Measurements from ENCODE around the gene C10orf67. TPM values are rescaled to one million over a fixed set of nuclear protein-coding genes. Genes with fewer than 3 reads are reported as not detected.
"Not testable (repeated sequence)": the region's sequence is repeated elsewhere in the genome, so short reads cannot be mapped to it uniquely, and the experiment has no call there.

C10orf67 gene
- total RNA-seq, 2 experiments from 2014 or later = 0.20 TPM; not detected in 1

DNA sequence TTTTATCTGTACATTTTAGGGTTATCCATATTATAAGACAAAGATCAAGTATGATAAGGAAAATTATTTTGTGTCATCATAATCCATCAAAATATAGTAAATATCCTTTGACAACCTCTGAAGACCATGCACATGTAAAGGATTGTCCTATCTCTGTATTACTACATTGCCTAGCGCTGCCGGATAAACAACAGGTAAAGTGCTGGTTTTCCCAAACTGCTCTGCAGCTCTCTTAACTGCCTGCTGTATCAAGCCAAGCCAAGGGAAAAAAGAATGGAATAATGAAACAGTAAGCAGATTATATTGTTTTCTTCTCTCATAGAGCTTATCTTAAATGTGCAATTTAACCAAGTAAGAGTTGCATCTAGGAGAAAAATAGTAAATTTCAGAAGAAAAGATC is 81.7 kb downstream of the C10orf67 start:
- no peaks in the 10 kb centered on the region for H3K36me3 Mint-ChIP-seq
- POLR2A ChIA-PET = no interaction called here
- no peak for DNase-seq
- peaks cover 7% of the 10 kb centered on the region for H3K27me3 Mint-ChIP-seq
- no peaks in the 10 kb centered on the region for H3K9me3 Mint-ChIP-seq
- H3K4me3 Mint-ChIP-seq = no peak overlapping the region
- H3K4me1 Mint-ChIP-seq = no peaks in the 10 kb centered on the region
- ATAC-seq (ENCODE audit: low read depth) = no peak
- no peak overlapping the region for H3K27ac Mint-ChIP-seq

DNA sequence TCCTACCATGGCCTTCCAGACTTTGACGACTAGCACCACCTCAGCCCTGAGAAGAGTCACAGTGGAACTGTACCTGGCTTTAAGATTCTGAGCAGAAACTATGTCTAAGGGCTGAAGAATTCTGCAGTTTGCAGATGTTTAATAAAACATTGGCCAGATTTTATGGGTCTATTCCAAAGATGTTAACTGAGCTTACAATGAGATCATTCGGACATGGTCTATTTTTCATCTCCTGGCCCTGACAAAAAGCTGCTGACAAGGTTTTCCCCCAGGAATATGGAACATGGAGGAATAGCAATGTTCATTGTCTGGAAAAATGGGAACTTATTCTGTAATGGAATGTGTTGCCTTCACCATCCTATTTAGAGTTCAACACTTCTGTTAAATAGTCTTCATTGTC is 86.1 kb downstream of the C10orf67 start:
- no peak for DNase-seq
- no peaks in the 10 kb centered on the region for H3K36me3 Mint-ChIP-seq
- ATAC-seq (ENCODE audit: low read depth) = no peak
- H3K4me1 Mint-ChIP-seq = no peaks in the 10 kb centered on the region
- H3K27ac Mint-ChIP-seq = no peak overlapping the region
- POLR2A ChIA-PET = no interaction called here
- peaks cover 7% of the 10 kb centered on the region for H3K27me3 Mint-ChIP-seq
- no peaks in the 10 kb centered on the region for H3K9me3 Mint-ChIP-seq
- H3K4me3 Mint-ChIP-seq = no peak overlapping the region

DNA sequence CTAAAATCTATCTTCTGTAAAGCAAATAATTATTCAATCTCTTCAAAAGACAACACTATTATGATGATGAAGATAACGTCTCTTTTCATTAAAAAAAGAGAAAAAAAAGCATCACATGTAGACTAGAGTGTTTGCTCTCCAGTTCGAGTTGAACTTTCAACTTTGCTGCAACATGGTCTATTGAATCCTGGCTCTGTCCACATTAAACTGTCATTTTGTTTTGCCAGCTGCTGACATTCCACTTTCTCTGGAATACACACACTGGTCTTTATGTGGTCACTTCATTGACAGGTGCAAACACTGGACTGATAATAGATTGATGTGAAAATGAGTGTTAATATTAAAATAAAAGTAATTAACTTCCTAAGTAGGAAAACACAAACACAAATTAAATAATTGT is 90.8 kb downstream of the C10orf67 start:
- no peaks in the 10 kb centered on the region for H3K36me3 Mint-ChIP-seq
- no peak overlapping the region for H3K4me3 Mint-ChIP-seq
- H3K27ac Mint-ChIP-seq = no peak overlapping the region
- DNase-seq = no peak
- no peaks in the 10 kb centered on the region for H3K4me1 Mint-ChIP-seq
- H3K9me3 Mint-ChIP-seq = no peaks in the 10 kb centered on the region
- POLR2A ChIA-PET = no interaction called here
- H3K27me3 Mint-ChIP-seq = peaks cover 2% of the 10 kb centered on the region
- ATAC-seq (ENCODE audit: low read depth) = no peak

DNA sequence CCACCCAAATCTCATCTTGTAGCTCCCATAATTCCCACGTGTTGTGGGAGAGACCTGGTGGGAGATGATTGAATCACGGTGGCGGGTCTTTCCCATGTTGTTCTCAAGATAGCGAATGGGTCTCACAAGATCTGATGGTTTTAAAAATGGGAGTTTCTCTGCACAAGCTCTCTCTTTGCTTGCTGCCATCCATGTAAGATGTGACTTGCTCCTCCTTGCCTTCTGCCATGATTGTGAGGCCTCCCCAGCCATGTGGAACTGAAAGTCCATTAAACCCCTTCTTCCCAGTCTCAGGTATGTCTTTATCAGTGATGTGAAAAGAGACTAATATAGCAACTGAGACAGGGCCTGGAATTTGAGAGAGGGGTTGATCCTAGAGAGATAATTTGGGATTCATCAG is 91.7 kb downstream of the C10orf67 start:
- ATAC-seq (ENCODE audit: low read depth); DNase-seq; H3K4me3 Mint-ChIP-seq; H3K4me1 Mint-ChIP-seq; H3K9me3 Mint-ChIP-seq; POLR2A ChIA-PET; H3K36me3 Mint-ChIP-seq; H3K27ac Mint-ChIP-seq; H3K27me3 Mint-ChIP-seq: not testable (repeated sequence)

DNA sequence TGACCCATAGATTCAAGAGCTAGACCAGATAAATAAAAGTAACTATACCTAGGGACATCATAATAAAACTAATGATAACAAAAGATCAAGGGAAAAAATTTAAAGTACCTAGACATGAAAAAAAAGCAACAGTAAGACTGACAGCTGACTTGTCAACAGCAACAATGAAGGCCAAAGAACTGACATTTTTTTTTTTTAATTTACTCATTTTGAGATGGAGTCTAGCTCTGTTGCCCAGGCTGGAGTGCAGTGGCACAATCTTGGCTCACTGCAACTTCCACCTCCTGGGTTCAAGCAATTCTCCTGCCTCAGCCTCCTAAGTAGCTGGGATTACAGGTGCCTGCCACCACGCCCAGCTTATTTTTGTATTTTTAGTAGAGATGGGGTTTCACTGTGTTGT is 102.8 kb downstream of the C10orf67 start:
- POLR2A ChIA-PET; H3K27ac Mint-ChIP-seq; H3K27me3 Mint-ChIP-seq; H3K9me3 Mint-ChIP-seq; ATAC-seq (ENCODE audit: low read depth); DNase-seq; H3K4me1 Mint-ChIP-seq; H3K36me3 Mint-ChIP-seq; H3K4me3 Mint-ChIP-seq: not testable (repeated sequence)

DNA sequence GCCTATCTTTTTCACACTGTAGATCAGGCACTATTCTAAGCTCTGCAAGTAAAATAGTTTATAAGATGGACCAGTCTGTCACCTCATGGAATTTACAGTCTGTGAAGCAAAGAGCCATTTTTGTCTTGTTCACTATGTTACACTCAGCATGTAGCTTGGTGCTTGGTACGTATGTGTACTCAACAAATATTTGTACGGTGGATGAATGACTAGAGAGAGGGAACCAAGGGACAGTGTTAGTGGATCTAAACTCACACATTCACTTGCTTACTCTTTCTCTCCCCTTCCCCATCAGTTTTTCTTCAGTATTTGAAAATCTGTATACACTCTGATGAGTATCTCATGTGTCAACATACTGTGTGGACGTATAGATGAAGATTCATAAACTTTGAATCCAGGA is 106.6 kb downstream of the C10orf67 start:
- H3K36me3 Mint-ChIP-seq = no peaks in the 10 kb centered on the region
- no peak overlapping the region for H3K27ac Mint-ChIP-seq
- peaks cover 2% of the 10 kb centered on the region for H3K9me3 Mint-ChIP-seq
- H3K4me1 Mint-ChIP-seq = no peaks in the 10 kb centered on the region
- ATAC-seq (ENCODE audit: low read depth) (no peak), DNase-seq (no peak)
- H3K4me3 Mint-ChIP-seq = no peak overlapping the region
- POLR2A ChIA-PET = no interaction called here
- H3K27me3 Mint-ChIP-seq = peaks cover 5% of the 10 kb centered on the region

DNA sequence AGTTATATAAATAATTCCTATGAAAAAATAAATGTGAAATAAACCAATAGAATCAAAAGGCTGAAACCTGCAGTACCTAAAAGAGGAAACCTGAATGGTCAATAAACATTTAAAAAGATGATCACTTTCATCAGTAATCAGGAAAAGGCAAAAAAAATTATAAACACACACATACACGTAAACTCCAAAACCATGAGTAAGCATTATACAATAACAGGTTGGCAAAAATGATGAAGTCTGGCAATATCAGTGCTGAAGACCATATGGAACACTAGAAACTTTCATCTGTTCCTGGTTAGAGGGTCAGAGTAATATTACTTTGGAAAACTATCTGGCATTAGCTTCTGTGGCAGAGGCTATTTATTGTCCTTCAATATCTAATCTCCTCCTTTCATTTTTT is 114.0 kb downstream of the C10orf67 start:
- POLR2A ChIA-PET = no interaction called here
- Mint-ChIP-seq H3K4me3 (no peak overlapping the region), H3K4me1 (no peaks in the 10 kb centered on the region), H3K36me3 (no peaks in the 10 kb centered on the region), H3K9me3 (no peaks in the 10 kb centered on the region), H3K27me3 (no peaks in the 10 kb centered on the region), H3K27ac (no peak overlapping the region)
- DNase-seq = no peak
- ATAC-seq (ENCODE audit: low read depth) = no peak

DNA sequence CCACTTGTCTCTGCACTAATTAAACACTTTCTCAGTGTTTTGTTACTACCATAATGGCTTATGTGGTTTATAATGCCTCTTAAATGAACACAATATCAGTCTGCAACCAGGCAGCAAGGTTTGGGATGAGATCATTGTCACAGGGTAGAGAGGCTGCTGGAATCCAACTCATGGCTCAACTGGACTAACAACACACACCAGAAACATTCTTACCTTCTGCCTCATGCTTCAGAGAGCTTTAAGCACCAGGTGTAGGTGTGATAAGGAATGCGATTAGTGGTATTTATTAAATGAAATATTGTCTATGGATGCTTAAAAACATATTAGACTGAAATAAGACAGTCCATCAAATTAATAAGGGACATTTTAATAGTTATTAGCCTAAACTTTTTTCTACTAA is 127.1 kb downstream of the C10orf67 start:
- H3K27me3 Mint-ChIP-seq = peaks cover 24% of the 10 kb centered on the region
- POLR2A ChIA-PET = no interaction called here
- no peak for ATAC-seq (ENCODE audit: low read depth)
- DNase-seq = no peak
- no peaks in the 10 kb centered on the region for H3K36me3 Mint-ChIP-seq
- no peaks in the 10 kb centered on the region for H3K4me1 Mint-ChIP-seq
- no peaks in the 10 kb centered on the region for H3K9me3 Mint-ChIP-seq
- no peak overlapping the region for H3K4me3 Mint-ChIP-seq
- H3K27ac Mint-ChIP-seq = no peak overlapping the region

DNA sequence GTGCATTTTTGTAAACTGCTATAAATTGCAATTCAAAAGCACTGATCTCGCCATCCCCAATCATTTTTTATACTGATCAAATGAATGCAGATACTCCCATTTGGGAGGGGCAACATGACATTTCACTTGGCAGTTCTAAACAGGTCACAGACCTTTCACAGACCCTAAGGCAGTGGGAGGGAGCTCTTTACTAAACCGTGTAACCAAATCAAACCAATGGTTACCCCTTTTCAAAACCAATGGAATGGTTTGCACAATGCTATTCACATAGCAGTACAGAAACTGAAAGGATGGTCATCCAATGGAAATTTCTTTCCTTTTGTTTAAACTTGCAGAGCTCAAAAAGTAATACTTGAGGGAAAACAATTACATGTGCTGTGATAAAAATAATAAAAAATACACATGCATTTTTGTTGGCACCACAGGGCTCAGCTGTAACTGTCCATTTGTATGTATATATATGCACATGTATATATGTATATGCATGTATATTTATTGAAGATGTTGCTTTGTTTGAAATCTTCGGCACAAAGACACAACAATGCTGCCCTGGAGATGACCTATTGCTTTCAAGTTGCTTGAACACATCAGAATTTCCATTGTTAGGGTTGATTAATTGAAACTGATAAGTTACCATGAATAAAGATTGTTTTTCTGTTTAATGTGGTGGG is 138.5 kb downstream of the C10orf67 start:
- Mint-ChIP-seq H3K4me1 (no peaks in the 10 kb centered on the region), H3K27ac (no peak overlapping the region), H3K4me3 (no peak overlapping the region), H3K27me3 (peaks cover 54% of the 10 kb centered on the region), H3K9me3 (no peaks in the 10 kb centered on the region), H3K36me3 (no peaks in the 10 kb centered on the region)
- ATAC-seq (ENCODE audit: low read depth) = no peak
- DNase-seq = no peak
- POLR2A ChIA-PET = no interaction called here

DNA sequence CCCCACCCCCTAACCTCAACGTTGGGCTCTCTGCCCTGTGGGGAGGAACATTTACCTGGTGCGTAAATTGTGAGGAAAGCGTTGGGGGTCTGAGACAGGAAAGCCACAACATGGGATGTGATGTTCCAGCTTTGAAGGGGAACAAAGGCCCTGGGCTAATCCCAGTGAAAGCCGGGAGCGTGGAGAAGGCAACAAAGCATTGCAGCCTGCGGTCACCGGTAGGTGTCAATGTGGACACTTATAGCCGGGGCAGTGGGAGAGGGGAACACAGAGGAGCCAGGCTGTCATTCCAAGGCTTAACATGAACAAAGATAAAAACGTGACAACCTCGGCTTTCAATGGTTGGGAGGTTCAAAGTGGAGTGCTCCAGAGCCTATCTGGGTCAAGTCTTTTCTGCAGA is 139.8 kb downstream of the C10orf67 start:
- POLR2A ChIA-PET = no interaction called here
- H3K4me3 Mint-ChIP-seq = no peak overlapping the region
- no peaks in the 10 kb centered on the region for H3K36me3 Mint-ChIP-seq
- H3K27ac Mint-ChIP-seq = no peak overlapping the region
- DNase-seq = no peak
- peaks cover 64% of the 10 kb centered on the region for H3K27me3 Mint-ChIP-seq
- no peak for ATAC-seq (ENCODE audit: low read depth)
- no peaks in the 10 kb centered on the region for H3K9me3 Mint-ChIP-seq
- peaks cover 4% of the 10 kb centered on the region for H3K4me1 Mint-ChIP-seq

DNA sequence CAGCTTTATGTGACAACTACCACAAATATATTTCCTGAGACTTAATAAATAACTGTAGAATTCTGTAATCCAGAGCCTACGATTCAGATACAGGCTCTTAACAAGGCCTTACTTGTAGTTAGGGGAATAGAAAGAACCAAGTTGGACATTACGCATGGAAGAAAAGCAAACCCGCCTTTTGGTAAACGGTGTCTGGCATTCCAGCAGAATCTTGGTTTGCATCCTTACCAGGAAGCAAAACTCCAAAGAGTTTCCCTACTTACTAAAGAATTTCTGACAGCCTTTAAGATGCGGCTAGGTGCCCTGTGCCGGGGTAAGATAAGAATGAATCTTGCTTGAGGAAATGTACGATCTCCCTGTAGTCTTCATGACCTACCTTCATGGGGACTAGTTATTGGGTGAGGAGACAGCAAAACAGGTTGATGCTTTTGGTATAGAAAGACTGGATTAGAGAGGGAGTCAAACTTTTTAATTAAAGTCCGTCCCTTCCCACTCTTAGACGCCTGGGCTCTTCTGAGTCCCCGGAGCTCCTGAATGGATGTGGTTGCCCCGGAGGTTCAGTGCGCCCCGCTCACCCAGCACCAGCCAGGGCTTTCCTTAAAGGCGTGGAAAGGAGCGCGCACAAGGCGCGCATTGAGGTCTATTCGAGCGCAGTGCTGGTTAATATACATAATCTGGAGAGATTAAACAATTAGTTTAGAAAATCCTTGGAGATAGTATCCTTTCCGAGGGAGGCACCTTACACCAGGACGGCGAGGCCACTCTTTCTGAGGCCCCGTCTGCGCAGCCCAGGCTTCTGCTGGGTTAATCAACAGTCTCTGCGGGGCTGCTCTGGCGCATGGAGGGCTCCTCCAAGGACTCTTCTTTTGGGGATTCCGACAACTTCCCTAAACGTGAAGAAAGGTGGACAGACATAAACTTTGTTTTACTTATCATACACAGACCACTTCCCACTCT is 140.9 kb downstream of the C10orf67 start:
- Mint-ChIP-seq H3K4me3 (no peak overlapping the region), H3K36me3 (no peaks in the 10 kb centered on the region), H3K9me3 (no peaks in the 10 kb centered on the region), H3K4me1 (peaks cover 4% of the 10 kb centered on the region), H3K27ac (no peak overlapping the region), H3K27me3 (peaks cover 65% of the 10 kb centered on the region)
- DNase-seq (no peak), ATAC-seq (ENCODE audit: low read depth) (no peak)
- POLR2A ChIA-PET = no interaction called here

DNA sequence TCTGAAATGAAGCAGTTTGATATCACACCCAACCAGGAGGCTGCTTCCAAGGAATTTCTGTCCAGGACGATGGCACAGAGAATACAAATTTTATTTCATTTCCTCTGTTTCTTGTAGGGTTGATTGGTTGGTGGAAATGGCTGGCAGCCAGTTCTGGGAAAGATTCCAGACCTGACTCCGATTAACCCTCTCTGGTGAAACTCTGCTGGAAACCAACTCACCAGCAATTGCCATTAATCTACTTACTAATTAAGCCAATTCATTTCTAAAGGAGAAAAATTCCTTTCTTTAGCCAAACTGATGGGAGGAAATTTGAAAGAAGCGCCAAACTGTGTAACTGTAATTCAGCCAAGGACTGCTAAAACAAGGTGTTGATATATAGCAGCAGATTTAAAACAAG is 141.8 kb downstream of the C10orf67 start:
- POLR2A ChIA-PET = no interaction called here
- H3K9me3 Mint-ChIP-seq = no peaks in the 10 kb centered on the region
- no peak for ATAC-seq (ENCODE audit: low read depth)

DNA sequence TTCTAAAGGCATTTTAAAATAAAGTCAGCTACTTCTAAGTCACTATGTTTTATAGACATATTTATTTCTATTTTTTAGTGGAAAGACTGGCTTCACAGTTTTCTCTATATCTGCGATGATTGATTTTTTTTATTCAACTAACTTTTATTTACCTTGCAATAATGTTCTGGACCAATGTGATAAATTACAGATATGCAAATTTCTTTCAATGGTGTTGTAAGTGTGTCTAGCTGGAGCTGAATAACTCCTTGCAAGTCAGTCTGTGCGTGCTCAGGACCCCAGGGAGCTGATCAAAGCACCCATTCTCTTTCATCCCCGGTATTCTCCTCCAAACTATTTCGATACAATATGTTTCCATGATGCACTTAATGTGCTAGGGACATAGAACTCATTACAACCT is 142.8 kb downstream of the C10orf67 start:
- POLR2A ChIA-PET = no interaction called here
- Mint-ChIP-seq H3K9me3 (no peaks in the 10 kb centered on the region), H3K4me3 (no peak overlapping the region), H3K4me1 (peaks cover 4% of the 10 kb centered on the region), H3K27ac (no peak overlapping the region), H3K27me3 (peaks cover 81% of the 10 kb centered on the region), H3K36me3 (no peaks in the 10 kb centered on the region)
- DNase-seq (no peak), ATAC-seq (ENCODE audit: low read depth) (no peak)

More for the DNA sequence above, 141.8 kb downstream of the C10orf67 start:
- H3K4me1 Mint-ChIP-seq = peaks cover 4% of the 10 kb centered on the region
- no peak for DNase-seq
- no peak overlapping the region for H3K4me3 Mint-ChIP-seq
- no peaks in the 10 kb centered on the region for H3K36me3 Mint-ChIP-seq
- H3K27me3 Mint-ChIP-seq = peaks cover 73% of the 10 kb centered on the region
- no peak overlapping the region for H3K27ac Mint-ChIP-seq

DNA sequence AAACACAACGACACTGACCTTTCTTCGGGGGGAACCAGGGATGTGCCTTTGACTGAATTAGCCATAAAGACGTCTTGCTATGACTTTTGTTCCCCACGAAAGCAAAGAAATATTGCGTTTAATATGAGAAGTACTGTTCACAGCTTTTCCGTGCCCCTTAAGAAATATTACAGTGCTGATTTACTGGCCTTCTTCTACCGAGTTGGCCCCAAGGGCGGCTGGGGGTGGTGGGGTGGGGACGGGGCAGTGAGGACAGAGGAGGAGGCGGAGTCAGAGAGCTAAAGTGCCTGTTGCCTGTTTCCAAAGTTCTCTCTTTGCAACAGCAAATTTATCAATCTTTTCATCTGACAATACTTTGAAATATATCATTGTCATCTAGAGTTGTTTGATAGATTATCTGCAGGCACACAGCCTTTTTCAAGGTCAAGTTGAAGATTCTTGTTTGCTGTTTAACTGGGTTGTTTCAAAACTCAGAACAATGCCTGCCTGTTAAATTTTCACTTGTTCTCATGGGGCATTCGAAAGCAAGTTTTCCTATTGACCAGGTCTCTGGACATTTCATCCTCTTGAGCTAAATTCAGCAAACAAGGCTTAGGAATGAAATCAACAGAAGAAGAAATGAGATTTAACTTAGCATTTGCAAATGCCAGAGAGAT is 143.5 kb downstream of the C10orf67 start:
- Mint-ChIP-seq H3K27ac (no peak overlapping the region), H3K4me3 (no peak overlapping the region), H3K9me3 (no peaks in the 10 kb centered on the region), H3K36me3 (no peaks in the 10 kb centered on the region), H3K27me3 (peaks cover 88% of the 10 kb centered on the region), H3K4me1 (peaks cover 4% of the 10 kb centered on the region)
- no peak for ATAC-seq (ENCODE audit: low read depth)
- no peak for DNase-seq
- POLR2A ChIA-PET = no interaction called here
